ENCODE results near the gene C1orf74. TPM values are rescaled to one million over a fixed set of nuclear protein-coding genes. Genes with fewer than 3 reads are reported as not detected.

Gene C1orf74
- total RNA-seq, 3 donors from 2014 or later = 0.64 to 3.1 (median 2.0) TPM

- no peak for DNase-seq (ENCODE audit: low spot score in 2 of 2)
- Histone ChIP-seq H3K9me3 (no peaks in the 10 kb centered on the region), H3K4me1 (no peaks in the 10 kb centered on the region), H3K4me3 (no peak overlapping the region), H3K27me3 (no peaks in the 10 kb centered on the region), H3K36me3 (no peaks in the 10 kb centered on the region), H3K27ac (peak overlapping the region; percentile 81 to 84)
- no peak for TF ChIP-seq POLR2AphosphoS5 (IDR thresholded peaks at IDR 0.05)
- TF ChIP-seq POLR2A (IDR thresholded peaks at IDR 0.05) = no peak
- TF ChIP-seq CTCF (IDR thresholded peaks at IDR 0.05) = no peak
- intact Hi-C loops (cut with DNase I; ENCODE audit: low total_unique reads) = no loop called here
Measured at GRCh38 chr1:209815490-209815889, 31.1 kb upstream of the C1orf74 start.

- Histone ChIP-seq H3K27me3 (no peaks in the 10 kb centered on the region), H3K4me3 (no peak overlapping the region), H3K4me1 (no peaks in the 10 kb centered on the region), H3K9me3 (no peaks in the 10 kb centered on the region), H3K36me3 (no peaks in the 10 kb centered on the region), H3K27ac (peak overlapping the region in 1 of 2 donors; percentile 36)
- no peak for DNase-seq (ENCODE audit: low spot score in 2 of 2)
- intact Hi-C loops (cut with DNase I; ENCODE audit: low total_unique reads) = no loop called here
- TF ChIP-seq POLR2AphosphoS5 (IDR thresholded peaks at IDR 0.05) (no peak), POLR2A (IDR thresholded peaks at IDR 0.05) (no peak), CTCF (IDR thresholded peaks at IDR 0.05) (no peak)
Measured at GRCh38 chr1:209813902-209814301, 29.5 kb upstream of the C1orf74 start.

GRCh38 chr1:209810783-209811182 is 26.4 kb upstream of the C1orf74 start:
- no peaks in the 10 kb centered on the region for H3K4me1 ChIP-seq
- H3K36me3 ChIP-seq = no peaks in the 10 kb centered on the region
- DNase-seq (ENCODE audit: low spot score in 2 of 2) = no peak
- intact Hi-C loops (cut with DNase I; ENCODE audit: low total_unique reads) = no loop called here
- no peaks in the 10 kb centered on the region for H3K27me3 ChIP-seq
- no peak overlapping the region for H3K27ac ChIP-seq
- TF ChIP-seq CTCF (IDR thresholded peaks at IDR 0.05) (no peak), POLR2A (IDR thresholded peaks at IDR 0.05) (no peak), POLR2AphosphoS5 (IDR thresholded peaks at IDR 0.05) (no peak)
- no peaks in the 10 kb centered on the region for H3K9me3 ChIP-seq
- H3K4me3 ChIP-seq = no peak overlapping the region

GRCh38 chr1:209809611-209810010 is 25.3 kb upstream of the C1orf74 start:
- H3K27ac ChIP-seq = no peak overlapping the region
- no peaks in the 10 kb centered on the region for H3K4me1 ChIP-seq
- no peak for TF ChIP-seq POLR2A (IDR thresholded peaks at IDR 0.05)
- no peak for TF ChIP-seq POLR2AphosphoS5 (IDR thresholded peaks at IDR 0.05)
- no peak for TF ChIP-seq CTCF (IDR thresholded peaks at IDR 0.05)
- intact Hi-C loops (cut with DNase I; ENCODE audit: low total_unique reads) = no loop called here
- H3K9me3 ChIP-seq = no peaks in the 10 kb centered on the region
- H3K4me3 ChIP-seq = no peak overlapping the region
- H3K36me3 ChIP-seq = no peaks in the 10 kb centered on the region
- H3K27me3 ChIP-seq = no peaks in the 10 kb centered on the region
- no peak for DNase-seq (ENCODE audit: low spot score in 2 of 2)

- no peak overlapping the region for H3K4me3 ChIP-seq
- H3K27me3 ChIP-seq = no peaks in the 10 kb centered on the region
- intact Hi-C loops (cut with DNase I; ENCODE audit: low total_unique reads) = no loop called here
- DNase-seq (ENCODE audit: low spot score in 2 of 2) = no peak
- no peaks in the 10 kb centered on the region for H3K9me3 ChIP-seq
- peak overlapping the region; percentile 10 to 18 for H3K27ac ChIP-seq
- H3K36me3 ChIP-seq = no peaks in the 10 kb centered on the region
- H3K4me1 ChIP-seq = no peaks in the 10 kb centered on the region
- TF ChIP-seq POLR2AphosphoS5 (IDR thresholded peaks at IDR 0.05) = no peak
- no peak for TF ChIP-seq CTCF (IDR thresholded peaks at IDR 0.05)
- TF ChIP-seq POLR2A (IDR thresholded peaks at IDR 0.05) = no peak
Measured at GRCh38 chr1:209808059-209808581, 23.8 kb upstream of the C1orf74 start.

Data from breast epithelium (tissue), 4 donors.